GM13976 (cell line): ENCODE results near the gene ABCC6.
"Not testable (repeated sequence)": the region's sequence is repeated elsewhere in the genome, so short reads cannot be mapped to it uniquely, and the experiment has no call there.

Source experiments
- DNase-seq: peaks from one replicate; pipeline ENCODE4 v3.0.0; 2012; ENCODE audit warnings: low spot score
- CTCF ChIP-seq: IDR thresholded peaks from 2 replicates; pipeline ENCODE4 v1.5.1; 2012; ENCODE audit warnings: borderline replicate concordance, mild to moderate bottlenecking; ENCODE audit not compliant: insufficient read depth; ENCODE audit errors: extremely low read depth, missing control alignments, control extremely low read depth
- in situ Hi-C: fragments of 300-500 bp; cut with MboI; formaldehyde crosslinking; loops from one replicate; pipeline ENCODE4 v1.12.0; 2022; ENCODE audit warnings: low sequenced_read_pairs, mixed read lengths, inconsistent platforms; ENCODE audit not compliant: unreplicated experiment

Gene ABCC6

DNA sequence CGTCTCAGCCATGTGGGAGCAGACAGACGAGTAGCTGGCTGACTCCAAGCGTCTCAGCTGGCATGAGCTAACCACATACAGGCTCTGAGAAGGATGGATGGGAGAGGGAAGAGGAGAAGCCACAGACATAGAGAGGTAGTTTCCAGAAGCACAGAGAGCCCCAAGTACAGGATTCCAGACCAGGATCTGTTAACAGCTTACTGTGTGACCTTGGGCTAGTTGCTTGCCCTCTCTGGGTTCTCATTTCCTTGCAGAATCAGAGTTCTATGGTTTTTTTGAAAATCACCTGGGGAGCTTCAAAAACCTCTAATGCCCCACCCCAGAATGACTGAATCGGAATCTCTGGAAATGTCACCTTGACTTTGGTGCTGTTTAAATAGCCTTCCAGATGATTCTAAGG lies 60.2 kb downstream of the ABCC6 start:
- in situ Hi-C loops, result loop anchor here (25.0 kb wide), 2 partner anchors 626 to 749 kb away; no protein-coding TSS in a partner anchor
- TF ChIP-seq CTCF, result no peak
- DNase-seq, result no peak

DNA sequence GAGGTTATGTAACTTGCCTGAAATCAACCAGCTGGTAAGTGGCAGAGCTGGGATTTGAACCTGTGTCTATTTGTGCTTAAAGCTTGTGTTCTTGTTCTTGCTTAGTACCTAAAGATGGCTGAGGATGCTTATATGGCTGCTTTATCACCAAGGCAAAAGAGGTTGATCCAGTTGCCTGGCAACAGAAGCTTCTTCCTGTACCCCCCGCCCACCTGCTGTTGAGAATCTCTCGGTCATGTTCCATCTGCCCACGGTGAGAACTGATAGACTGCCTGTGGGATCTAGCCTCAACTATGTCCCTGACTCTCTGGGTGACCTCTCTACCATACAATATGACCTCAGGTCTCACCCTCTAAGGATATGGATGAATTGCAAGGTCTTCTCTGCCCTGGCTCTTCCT lies 60.7 kb downstream of the ABCC6 start:
- in situ Hi-C loops, result loop anchor here (25.0 kb wide), 2 partner anchors 625 to 750 kb away; no protein-coding TSS in a partner anchor
- no peak for DNase-seq
- TF ChIP-seq CTCF, result no peak

- DNase-seq, result not testable (repeated sequence)
- in situ Hi-C loops, result loop anchor here (25.0 kb wide), 2 partner anchors 625 to 750 kb away; no protein-coding TSS in a partner anchor
These were observed 61.5 kb downstream of the ABCC6 start for GRCh38 chr16:16161840-16162239.

- DNase-seq, result no peak
- in situ Hi-C loops, result loop anchor here (25.0 kb wide), 2 partner anchors 624 to 751 kb away; no protein-coding TSS in a partner anchor
- no peak for TF ChIP-seq CTCF
These were observed 62.0 kb downstream of the ABCC6 start for GRCh38 chr16:16161319-16161718.

- in situ Hi-C loops, result loop anchor here (25.0 kb wide), 2 partner anchors 622 to 753 kb away; no protein-coding TSS in a partner anchor
- no peak for TF ChIP-seq CTCF
- no peak for DNase-seq
These were observed 63.6 kb downstream of the ABCC6 start for GRCh38 chr16:16159662-16160061.

DNA sequence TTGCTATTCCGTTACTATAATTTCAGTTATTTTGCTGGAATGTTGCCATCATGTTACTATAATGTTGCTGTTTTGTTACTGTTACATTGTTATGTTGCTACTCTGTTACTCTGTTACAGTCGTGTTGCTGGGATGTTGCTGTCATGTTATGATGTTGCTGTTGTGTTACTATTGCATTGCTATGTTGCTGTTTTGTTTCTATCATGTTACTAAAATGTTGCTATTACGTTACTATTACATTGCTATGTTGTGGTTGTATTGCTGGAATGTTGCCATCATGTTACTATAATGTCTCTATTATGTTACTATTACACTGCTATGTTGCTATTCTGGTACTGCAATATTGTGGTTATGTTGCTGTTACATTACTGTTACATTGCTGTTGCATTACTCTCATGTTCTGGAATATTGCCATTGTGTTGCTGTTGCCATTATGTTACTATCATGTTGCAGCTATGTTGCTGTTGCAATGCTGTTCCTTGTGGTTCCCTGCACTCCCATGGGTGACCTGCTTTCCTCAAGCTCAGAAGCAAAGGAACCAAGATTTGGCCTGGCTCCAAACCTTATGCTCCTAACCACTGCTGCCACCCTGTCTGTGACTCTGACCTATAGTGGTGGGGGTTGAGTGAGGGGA lies 64.4 kb downstream of the ABCC6 start:
- no peak for TF ChIP-seq CTCF
- in situ Hi-C loops, result loop anchor here (25.0 kb wide), 2 partner anchors 622 to 753 kb away; no protein-coding TSS in a partner anchor
- no peak for DNase-seq

DNA sequence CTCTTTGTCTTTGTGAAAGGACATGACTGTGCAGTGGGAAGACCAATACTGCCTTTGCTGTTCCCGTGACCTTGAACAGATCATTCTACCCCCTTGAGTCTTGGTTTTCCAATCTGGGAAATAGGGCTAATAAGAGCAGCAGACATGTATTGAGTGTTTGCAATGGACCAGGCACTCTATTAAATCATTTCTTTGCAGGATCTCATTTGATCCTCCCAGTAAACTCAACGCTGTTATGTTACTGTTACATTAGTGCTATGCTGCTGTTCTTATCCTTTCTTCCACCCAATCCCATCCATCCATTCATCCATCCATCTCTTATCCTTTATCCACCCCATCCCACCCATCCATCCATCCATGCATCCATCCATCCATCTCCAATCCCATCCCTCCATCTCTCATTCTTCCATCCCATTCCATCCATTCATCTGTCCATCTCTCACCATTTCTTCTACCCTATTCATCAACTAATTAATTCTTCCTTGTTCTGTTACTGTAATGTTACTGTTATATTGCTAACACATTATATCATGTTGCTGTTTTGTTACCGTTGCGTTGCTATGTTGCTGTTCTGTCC lies 65.1 kb downstream of the ABCC6 start:
- in situ Hi-C loops, result loop anchor here (25.0 kb wide), 2 partner anchors 621 to 754 kb away; no protein-coding TSS in a partner anchor
- no peak for TF ChIP-seq CTCF
- DNase-seq, result no peak
